AG09319 (cell line): ENCODE data around the gene BRICD5.

Source experiments
- DNase-seq: peaks from one replicate; pipeline ENCODE4 v3.0.0-alpha.2; 2010; ENCODE audit warnings: low read depth; ENCODE audit errors: extremely low read depth
- CTCF ChIP-seq: IDR thresholded peaks from 2 replicates; pipeline ENCODE4 v1.5.1; 2011; ENCODE audit warnings: low read depth, mild to moderate bottlenecking, inconsistent platforms, low read length, moderate library complexity

Gene BRICD5

GRCh38 chr16:2232094-2232990 lies 21.7 kb upstream of the BRICD5 start:
- DNase-seq, result no peak
- no peak for TF ChIP-seq CTCF

- no peak for DNase-seq
- no peak for TF ChIP-seq CTCF
Observed at GRCh38 chr16:2231016-2231931, 20.6 kb upstream of the BRICD5 start.

GRCh38 chr16:2230376-2230775 lies 19.7 kb upstream of the BRICD5 start:
- no peak for DNase-seq
- no peak for TF ChIP-seq CTCF

GRCh38 chr16:2229632-2230250 lies 19.1 kb upstream of the BRICD5 start:
- no peak for TF ChIP-seq CTCF
- no peak for DNase-seq

GRCh38 chr16:2229091-2229490 lies 18.4 kb upstream of the BRICD5 start:
- no peak for TF ChIP-seq CTCF
- DNase-seq, result no peak

GRCh38 chr16:2228161-2228824 lies 17.6 kb upstream of the BRICD5 start:
- no peak for TF ChIP-seq CTCF

More at GRCh38 chr16:2228161-2228824, 17.6 kb upstream of the BRICD5 start:
- no peak for DNase-seq
